ENCODE measurements around the gene AKR1C2. TPM values are rescaled to one million over a fixed set of nuclear protein-coding genes. Genes with fewer than 3 reads are reported as not detected.
"Not testable (repeated sequence)": the region's sequence is repeated elsewhere in the genome, so short reads cannot be mapped to it uniquely, and the experiment has no call there.

The AKR1C2 gene
- total RNA-seq, 4 donors from 2014 or later, result 1.0 to 5.4 (median 4.4) TPM

DNA sequence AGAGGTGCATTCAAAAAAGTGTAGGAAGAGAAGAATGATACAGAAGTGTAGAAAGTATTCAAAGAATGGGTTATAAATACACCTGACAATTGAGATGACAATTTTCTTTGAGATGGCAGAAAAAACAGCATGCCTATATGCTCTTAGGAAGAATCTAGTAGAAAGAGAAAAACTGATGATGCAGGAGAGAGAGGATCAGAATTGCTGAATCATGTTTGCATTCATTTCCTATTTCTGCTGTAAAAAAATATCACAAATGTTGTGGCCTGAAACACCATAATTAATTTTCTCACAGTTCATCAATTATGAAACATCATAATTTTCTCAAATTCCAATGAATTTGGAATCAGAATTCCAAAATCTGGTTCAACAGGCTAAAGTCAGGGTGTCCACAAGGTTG, 50.3 kb downstream of the AKR1C2 start:
- no peak for DNase-seq
- Histone ChIP-seq H3K4me1 (no peaks in the 10 kb centered on the region), H3K27me3 (no peaks in the 10 kb centered on the region), H3K27ac (no peak overlapping the region), H3K36me3 (no peaks in the 10 kb centered on the region), H3K4me3 (no peak overlapping the region), H3K9me3 (no peaks in the 10 kb centered on the region)
- no peak for TF ChIP-seq POLR2A (IDR thresholded peaks at IDR 0.05)
- TF ChIP-seq, protein P1, sequence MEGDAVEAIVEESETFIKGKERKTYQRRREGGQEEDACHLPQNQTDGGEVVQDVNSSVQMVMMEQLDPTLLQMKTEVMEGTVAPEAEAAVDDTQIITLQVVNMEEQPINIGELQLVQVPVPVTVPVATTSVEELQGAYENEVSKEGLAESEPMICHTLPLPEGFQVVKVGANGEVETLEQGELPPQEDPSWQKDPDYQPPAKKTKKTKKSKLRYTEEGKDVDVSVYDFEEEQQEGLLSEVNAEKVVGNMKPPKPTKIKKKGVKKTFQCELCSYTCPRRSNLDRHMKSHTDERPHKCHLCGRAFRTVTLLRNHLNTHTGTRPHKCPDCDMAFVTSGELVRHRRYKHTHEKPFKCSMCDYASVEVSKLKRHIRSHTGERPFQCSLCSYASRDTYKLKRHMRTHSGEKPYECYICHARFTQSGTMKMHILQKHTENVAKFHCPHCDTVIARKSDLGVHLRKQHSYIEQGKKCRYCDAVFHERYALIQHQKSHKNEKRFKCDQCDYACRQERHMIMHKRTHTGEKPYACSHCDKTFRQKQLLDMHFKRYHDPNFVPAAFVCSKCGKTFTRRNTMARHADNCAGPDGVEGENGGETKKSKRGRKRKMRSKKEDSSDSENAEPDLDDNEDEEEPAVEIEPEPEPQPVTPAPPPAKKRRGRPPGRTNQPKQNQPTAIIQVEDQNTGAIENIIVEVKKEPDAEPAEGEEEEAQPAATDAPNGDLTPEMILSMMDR (IDR thresholded peaks at IDR 0.05), result no peak
- intact Hi-C loops (cut with DNase I; ENCODE audit: low total_unique reads), result no loop called here

DNA sequence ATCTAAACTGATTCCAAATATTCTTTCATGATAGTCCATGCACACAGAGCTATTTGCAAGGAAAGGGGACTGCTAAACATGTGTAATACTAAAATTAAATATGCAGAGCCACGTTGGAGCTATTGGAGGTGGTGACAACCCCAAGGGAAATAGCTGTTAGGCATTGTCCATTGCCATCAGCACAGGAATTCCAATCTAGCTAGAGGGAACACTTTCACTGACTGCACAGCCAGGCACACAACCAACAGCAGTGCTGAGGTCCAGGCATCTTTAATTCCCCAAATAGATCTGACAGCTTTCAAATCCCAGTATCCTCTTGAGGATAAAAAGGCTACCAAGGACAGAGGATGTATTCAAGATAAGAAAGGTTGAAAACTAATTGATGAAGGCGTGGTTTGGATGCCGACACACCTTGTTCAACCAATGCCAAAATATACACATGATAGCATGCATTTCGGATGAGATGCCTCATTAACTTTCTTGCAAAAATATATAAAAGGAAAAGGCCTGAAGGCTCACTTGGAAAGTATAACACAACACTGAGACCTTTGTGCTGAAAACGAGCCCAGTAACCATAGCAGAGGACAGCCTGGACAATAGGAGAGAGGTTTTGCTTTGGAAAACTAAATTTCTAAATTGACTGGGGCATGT, 52.0 kb downstream of the AKR1C2 start:
- H3K4me1 ChIP-seq; DNase-seq; H3K4me3 ChIP-seq; H3K9me3 ChIP-seq; intact Hi-C loops (cut with DNase I; ENCODE audit: low total_unique reads); H3K27ac ChIP-seq; H3K36me3 ChIP-seq; H3K27me3 ChIP-seq: not testable (repeated sequence)

DNA sequence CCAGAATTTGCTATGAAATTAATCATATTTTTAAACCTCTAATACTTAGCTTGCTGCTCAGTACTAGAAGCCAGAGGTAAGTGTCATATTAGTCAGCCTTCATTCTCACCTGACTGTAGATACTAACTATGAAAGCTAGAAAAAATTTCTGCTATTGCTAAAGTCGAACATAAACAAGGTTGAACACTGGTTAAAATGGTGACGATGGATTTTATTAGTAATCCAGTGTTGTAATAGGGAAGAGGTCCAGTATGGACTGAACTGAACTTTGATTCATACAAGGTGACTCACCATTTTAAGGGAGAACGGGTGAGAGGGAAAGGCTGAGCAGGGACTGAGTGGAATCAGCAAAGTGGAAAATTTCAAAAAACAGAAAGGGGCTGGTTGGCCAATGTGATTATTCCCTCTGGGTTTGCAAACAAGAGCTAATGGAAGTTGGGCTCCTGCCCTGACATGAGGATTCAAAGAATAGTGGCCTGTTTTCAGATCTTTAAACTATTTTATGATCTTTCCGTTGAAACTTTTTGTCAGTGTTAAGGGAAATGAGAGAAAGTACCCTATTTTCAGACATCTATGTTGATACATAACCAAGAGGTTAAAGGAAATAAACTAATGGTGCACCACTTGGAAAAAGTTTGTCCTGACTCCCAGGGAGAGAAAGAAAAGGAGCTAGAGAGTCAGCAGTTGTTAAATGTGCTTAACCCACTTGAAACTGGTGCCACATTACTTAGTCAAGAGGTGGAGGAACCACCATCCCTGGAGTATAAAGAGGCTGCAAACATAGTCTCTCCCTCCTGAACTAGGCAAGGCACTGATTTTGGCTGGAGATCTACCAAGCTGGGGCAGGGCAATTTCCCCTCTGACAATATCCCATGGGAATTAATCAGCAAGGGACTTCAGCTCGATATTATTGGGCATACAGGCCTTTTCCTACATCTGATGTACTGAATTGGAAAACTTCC, 55.7 kb downstream of the AKR1C2 start:
- Histone ChIP-seq H3K9me3 (no peaks in the 10 kb centered on the region), H3K4me1 (no peaks in the 10 kb centered on the region), H3K27me3 (no peaks in the 10 kb centered on the region), H3K36me3 (no peaks in the 10 kb centered on the region), H3K27ac (peak overlapping the region; percentile 48 to 57), H3K4me3 (no peak overlapping the region)
- TF ChIP-seq POLR2A (IDR thresholded peaks at IDR 0.05), result no peak
- TF ChIP-seq, protein P1 (IDR thresholded peaks at IDR 0.05), result no peak
- DNase-seq, result peak; percentile 46 to 53
- intact Hi-C loops (cut with DNase I; ENCODE audit: low total_unique reads), result no loop called here

DNA sequence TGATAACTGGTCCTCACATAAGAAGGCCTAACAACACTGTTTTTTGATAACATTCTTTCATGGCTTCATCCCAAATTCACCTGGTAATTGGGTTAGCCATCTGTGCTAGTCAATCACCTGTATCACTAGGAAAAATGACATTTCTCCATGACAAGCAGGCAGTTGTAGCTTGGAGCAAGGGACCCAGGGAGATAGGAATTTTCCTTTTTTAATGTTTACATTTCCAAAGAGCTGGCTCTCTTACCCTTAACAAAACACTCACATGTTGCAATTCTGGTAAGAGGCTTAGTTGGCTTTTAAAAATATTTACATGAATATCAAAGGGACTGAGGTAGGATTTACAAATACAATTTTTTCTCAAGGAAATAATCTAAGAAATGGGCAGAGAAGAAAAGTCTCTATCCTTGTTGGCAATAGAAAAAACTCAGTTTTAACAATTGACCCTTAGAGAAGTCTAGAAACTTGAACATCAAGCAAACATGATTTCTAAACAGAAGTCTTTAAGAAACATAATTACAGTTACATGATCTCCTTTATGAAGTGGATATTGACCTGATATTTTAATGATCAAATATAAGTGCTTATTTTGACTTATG, 56.5 kb downstream of the AKR1C2 start:
- Histone ChIP-seq H3K4me1 (no peaks in the 10 kb centered on the region), H3K9me3 (no peaks in the 10 kb centered on the region), H3K4me3 (no peak overlapping the region), H3K36me3 (no peaks in the 10 kb centered on the region), H3K27me3 (no peaks in the 10 kb centered on the region), H3K27ac (peak overlapping the region; percentile 22 to 57)
- intact Hi-C loops (cut with DNase I; ENCODE audit: low total_unique reads), result no loop called here
- TF ChIP-seq, protein P1 (IDR thresholded peaks at IDR 0.05), result no peak
- TF ChIP-seq POLR2A (IDR thresholded peaks at IDR 0.05), result no peak
- DNase-seq, result no peak

DNA sequence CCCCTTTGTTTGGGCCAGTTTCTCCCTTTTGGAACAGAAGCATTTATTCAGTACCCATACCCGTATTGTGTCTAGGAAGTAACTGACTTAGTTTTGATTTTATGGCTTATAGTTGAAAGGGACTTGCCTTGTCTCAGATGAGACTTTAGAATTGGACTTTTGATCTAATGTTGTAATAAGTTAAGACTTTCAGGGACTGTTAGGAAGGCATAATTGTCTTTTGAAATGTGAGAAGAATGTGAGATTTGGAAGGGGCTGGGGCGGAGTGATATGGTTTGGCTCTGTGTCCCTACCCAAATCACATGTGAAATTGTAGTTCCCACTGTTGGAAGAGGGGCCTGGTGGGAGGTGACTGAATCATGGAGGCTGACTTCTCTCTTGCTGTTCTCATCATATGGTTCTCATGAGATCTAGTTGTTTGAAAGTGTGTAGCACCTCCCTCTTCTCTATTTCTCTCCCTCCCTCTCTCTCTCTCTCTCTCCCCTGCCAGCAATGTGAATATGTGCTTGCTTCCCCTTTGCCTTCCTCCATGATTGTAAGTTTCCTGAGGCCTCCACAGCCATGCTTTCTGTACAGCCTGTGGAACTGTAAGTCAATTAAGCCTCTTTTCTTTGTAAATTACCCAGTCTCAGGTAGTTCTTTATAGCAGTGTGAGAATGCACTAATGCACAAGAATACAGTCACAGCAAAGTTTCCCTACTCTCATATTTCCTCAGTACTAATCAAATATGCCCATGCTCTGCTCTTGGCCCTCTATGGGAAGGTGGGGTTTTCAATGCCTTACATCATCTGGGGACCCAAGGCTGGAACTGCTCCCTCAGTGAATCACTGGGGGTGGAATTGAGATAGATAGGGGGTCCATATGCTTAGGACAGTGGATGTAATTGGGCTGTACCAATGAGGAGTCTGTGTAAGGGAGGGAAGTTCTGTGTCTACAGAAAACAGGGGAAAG, 57.6 kb downstream of the AKR1C2 start:
- TF ChIP-seq, protein P1 (IDR thresholded peaks at IDR 0.05), result no peak
- TF ChIP-seq POLR2A (IDR thresholded peaks at IDR 0.05), result no peak
- no peak for DNase-seq
- Histone ChIP-seq H3K36me3 (no peaks in the 10 kb centered on the region), H3K4me1 (no peaks in the 10 kb centered on the region), H3K27ac (no peak overlapping the region), H3K9me3 (no peaks in the 10 kb centered on the region), H3K4me3 (no peak overlapping the region), H3K27me3 (no peaks in the 10 kb centered on the region)
- intact Hi-C loops (cut with DNase I; ENCODE audit: low total_unique reads), result no loop called here
